HG02943 (cell line): ENCODE results near the gene ATP2B1.
"Not testable (repeated sequence)": the region's sequence is repeated elsewhere in the genome, so short reads cannot be mapped to it uniquely, and the experiment has no call there.

Experiments used
- ATAC-seq: cut with Tn5 transposase; IDR thresholded peaks from one replicate; pipeline ENCODE4 v1.9.1; 2021; ENCODE audit warnings: mild to moderate bottlenecking, low read depth, moderate library complexity; ENCODE audit not compliant: unreplicated experiment

The ATP2B1 gene

DNA sequence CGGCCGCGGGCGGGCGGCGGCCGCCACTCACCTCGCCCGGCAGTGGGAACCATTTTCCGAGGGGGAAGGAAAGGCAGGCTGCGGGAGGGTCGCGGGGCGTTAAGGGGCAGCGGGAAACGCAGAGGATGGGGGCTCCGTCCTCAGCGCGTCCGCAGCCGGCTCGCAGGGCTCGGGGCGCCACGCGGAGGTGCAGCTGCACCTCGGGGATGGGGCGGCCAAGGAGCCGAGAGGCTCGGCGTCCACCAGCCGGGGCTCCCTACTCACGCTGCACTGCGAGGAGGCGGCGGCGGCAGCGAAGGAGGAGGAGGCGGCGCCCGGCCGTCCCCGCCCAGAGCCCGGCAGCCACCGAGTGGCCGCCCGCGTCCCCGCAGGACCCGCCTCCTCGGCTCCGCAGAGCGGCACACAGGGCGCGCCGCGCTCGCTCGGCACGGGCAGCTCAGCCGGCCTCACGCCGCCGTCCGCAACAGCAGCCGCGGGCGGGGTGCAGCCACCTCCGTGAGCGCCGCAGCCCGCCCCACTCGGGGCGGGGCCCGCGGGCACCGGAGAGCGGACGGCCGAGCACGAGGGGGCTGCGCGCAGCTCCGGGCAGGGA lies at the start of gene ATP2B1:
ATP2B1 (minus strand) TSS at position 274 of the 592 bp plus-strand sequence. CDS start 52,952 bp downstream, outside the sequence.
- ATAC-seq, result peak; percentile 53

DNA sequence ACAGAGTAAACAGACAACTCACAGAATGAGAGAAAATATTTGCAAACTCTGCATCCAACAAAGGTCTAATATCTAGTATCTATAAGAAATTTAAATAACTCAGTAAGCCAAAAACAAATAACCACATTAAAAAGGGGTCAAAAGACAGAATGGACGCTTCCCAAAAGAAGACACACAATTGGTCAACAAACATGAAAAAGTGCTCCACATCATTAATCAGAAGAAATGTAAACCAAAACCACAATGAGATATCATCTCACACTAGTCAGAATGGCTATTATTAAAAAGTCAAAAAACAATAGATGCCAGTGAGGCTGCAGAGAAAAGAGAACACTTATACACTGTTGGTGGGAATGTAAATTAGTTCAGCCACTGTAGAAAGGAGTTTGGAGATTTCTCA lies 49.3 kb upstream of the ATP2B1 start:
- not testable (repeated sequence) for ATAC-seq

DNA sequence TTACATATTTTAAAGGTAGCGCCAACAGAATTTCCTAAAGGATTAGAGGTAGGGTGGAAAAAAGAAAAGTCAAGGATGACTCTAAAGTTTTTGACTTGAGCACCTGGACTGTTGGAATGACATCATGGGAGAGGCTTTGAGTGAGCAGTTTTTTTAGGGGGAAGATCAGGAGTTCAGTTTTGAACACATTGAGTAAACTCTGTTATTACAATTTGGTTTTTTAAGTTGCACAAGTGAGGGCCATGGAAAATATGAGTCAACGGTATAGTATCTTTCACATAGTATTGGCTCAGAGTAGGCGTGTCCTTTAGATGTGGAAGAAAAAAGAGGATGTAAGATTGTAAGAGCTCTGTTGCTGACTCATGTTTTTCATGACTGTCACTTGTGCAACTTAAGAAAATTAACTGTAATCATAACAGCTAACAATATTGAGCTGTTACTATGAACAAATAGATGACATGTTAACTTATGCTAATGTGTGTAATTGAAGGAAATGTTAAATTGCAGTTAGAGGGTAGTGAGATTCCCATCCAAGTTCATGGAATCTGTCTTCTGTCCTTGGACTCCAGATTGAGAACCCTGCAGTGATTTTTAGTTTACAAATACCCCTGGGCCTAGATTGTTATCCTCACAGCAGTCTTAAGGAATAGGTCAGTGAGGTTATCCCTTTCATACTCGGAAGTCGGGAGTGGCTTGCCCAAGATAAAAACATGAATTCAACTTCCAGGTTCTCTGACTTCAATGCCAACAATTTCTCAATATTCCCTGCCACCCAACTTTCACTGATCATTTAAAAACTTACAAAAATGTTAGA lies 48.2 kb upstream of the ATP2B1 start:
- ATAC-seq, result peak; percentile 88

GRCh38 chr12:89756194-89756584 lies 47.6 kb upstream of the ATP2B1 start:
- no peak for ATAC-seq

- no peak for ATAC-seq
Observed at GRCh38 chr12:89753997-89754396, 45.4 kb upstream of the ATP2B1 start.

GRCh38 chr12:89752341-89752740 lies 43.7 kb upstream of the ATP2B1 start:
- no peak for ATAC-seq

DNA sequence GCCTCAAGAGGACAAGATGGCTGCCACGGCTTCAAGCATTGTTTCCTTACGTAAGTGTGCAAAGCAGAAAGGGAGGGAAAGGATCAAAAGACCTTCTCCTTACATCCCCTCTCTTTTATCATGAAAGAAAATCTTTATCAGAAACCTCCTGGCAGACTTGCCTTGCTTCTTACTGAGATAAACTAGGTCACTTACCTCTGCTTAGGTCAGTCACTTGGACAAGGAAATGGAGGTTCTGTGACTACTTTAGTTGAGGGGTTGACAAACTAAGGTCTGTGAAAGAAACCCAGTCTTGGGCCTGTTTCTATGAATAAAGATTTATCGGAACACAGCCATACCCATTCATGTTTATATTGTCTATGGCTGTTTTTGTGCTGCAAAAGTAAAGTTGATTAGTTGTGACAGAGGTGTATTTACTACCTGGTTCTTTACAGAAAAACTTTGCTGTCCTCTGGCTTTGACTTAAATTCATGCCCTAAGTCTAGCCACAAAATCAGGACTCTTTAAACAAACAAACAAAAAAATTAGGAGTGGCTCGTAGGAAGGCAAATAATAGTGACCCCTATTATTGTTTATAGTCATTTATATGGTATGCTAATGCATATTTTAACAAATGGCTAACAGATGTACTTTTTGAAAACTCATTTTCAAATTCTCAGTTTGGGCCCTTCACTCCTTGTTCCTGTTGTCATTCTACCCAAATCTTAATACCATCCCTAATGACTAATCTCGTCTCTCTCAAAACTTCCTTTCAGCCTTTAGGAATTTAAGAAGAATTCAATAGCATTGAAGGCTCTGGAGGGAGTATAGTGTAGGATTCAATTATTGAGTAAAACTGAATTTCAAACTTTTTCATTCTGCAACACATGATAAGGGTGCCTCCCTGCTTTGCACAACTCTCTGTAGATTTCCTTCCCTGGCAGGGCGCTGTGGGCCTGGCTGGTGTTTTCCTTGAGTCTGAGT lies 42.0 kb upstream of the ATP2B1 start:
- ATAC-seq, result no peak

- ATAC-seq, result no peak
Observed at GRCh38 chr12:89748791-89749190, 40.2 kb upstream of the ATP2B1 start.

GRCh38 chr12:89745286-89745685 lies 36.6 kb upstream of the ATP2B1 start:
- ATAC-seq, result no peak

- ATAC-seq, result no peak
Observed at GRCh38 chr12:89742337-89743022, 33.8 kb upstream of the ATP2B1 start.

- no peak for ATAC-seq
Observed at GRCh38 chr12:89740943-89741342, 32.3 kb upstream of the ATP2B1 start.

DNA sequence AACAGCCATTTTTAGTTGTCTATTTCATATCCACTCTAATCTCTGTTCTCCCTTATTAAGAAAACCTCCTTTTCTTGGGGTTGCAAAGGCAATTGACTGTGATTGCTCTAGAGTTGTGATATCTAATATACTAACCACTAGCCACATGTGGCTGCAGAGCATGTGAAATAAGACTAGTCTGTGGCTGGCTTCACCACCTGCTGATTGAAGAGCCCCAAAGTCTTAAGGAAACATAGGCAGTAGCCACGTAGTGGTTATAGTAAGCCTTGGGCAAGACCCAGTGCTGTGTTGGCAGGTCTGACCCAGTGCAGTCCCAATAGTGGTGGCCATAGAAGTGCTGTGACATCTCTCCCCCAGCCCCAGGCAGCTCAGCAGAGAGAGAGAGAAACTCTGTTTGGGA lies 28.4 kb upstream of the ATP2B1 start:
- ATAC-seq, result no peak

GRCh38 chr12:89733579-89734201 lies 25.1 kb upstream of the ATP2B1 start:
- ATAC-seq, result no peak

DNA sequence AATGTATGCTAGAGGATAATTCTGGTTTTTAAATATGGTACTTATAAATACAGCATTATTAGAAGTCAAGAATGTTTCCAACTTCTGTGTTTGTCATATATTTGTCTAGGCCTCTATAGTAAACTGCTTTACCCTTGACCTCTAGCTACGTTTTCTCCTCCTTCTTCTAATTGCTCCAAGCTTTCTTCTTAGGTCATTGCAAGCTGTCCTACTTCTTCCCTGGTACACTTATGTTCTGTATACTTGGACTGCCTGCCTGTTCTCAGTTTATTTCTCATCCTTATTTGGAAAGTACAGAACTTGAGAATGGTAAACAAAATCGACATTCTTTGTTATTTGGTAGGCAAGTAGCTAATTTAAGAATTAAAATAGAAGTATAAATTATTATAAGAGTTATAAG lies 23.9 kb upstream of the ATP2B1 start:
- no peak for ATAC-seq

DNA sequence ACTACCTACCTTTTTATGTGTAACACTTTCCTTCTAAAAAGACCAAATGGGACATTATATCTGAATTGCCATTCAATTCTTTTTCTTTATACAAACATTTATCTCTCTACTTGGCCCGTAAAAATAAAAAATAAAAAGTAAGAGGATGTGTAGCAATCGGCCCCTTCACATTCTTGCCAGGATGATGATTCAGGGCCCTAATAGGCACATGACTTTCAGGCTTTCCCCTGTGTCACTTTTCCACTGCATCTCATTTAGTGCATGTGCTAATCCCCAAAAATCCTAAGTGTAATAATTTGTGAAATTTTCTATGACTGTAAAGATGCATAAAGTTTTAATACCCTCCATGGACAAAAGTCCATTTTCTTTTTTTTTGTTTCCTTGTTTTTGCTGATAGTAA lies 23.0 kb upstream of the ATP2B1 start:
- no peak for ATAC-seq

- no peak for ATAC-seq
Observed at GRCh38 chr12:89731089-89731488, 22.5 kb upstream of the ATP2B1 start.

- ATAC-seq, result no peak
Observed at GRCh38 chr12:89729946-89730459, 21.4 kb upstream of the ATP2B1 start.

DNA sequence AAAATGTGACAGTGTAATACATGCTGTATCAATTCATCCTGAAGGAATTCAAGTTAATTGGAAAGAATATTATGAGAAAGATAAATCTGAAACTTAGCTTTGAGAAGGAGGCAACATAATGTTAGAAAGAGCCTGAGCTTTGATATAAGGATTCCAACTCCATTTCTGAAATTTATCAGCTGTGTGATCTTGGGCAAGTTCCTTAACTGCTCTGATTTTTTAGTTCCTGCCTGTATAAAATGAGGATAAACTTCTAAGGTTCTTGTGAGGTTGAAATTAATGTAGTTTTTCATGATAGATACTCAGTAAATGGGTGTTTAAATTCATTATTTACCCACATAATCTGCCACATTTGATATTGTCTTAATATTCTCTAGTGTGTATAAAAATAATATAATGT lies 14.6 kb upstream of the ATP2B1 start:
- ATAC-seq, result no peak

GRCh38 chr12:89721291-89721987 lies 12.8 kb upstream of the ATP2B1 start:
- ATAC-seq, result no peak
